WERI-Rb-1 (cell line): ENCODE data around the gene CALCB.

Source experiments
- DNase-seq: peaks from one replicate; pipeline ENCODE4 v3.0.0-alpha.2; 2020
- H3K27ac ChIP-seq: fragments of 250-450 bp; sonication (Bioruptor Pico); 2 replicates; pipeline ENCODE4 v1.5.1; 2020; ENCODE audit warnings: mild to moderate bottlenecking, moderate library complexity
- H3K27me3 ChIP-seq: fragments of 250-450 bp; sonication (Bioruptor Pico); 2 replicates; pipeline ENCODE4 v1.5.1; 2021; ENCODE audit warnings: mild to moderate bottlenecking, low read depth, moderate library complexity; ENCODE audit not compliant: insufficient read depth, severe bottlenecking
- H3K36me3 ChIP-seq: fragments of 250-450 bp; sonication (Bioruptor Pico); 2 replicates; pipeline ENCODE4 v1.5.1; 2020; ENCODE audit warnings: mild to moderate bottlenecking, moderate library complexity
- H3K4me3 ChIP-seq: 2 replicates; pipeline ENCODE4 v1.5.1; 2011; ENCODE audit warnings: low read depth, mild to moderate bottlenecking, control low read depth, low read length
- H3K9me3 ChIP-seq: fragments of 250-450 bp; sonication (Bioruptor Pico); 2 replicates; pipeline ENCODE4 v1.5.1; 2021; ENCODE audit warnings: mild to moderate bottlenecking, moderate library complexity; ENCODE audit not compliant: severe bottlenecking
- CTCF ChIP-seq: IDR thresholded peaks from 2 replicates; pipeline ENCODE4 v1.5.1; 2011; ENCODE audit warnings: low read depth, mild to moderate bottlenecking, control low read depth, inconsistent platforms, low read length

CALCB gene

GRCh38 chr11:15071556-15072255 is 1.7 kb upstream of the CALCB start:
- DNase-seq, result no peak
- no peak overlapping the region for H3K27ac ChIP-seq
- TF ChIP-seq CTCF, result no peak
- no peaks in the 10 kb centered on the region for H3K36me3 ChIP-seq
- no peak overlapping the region for H3K4me3 ChIP-seq
- peaks cover 65% of the 10 kb centered on the region for H3K27me3 ChIP-seq
- H3K9me3 ChIP-seq, result peaks cover 2% of the 10 kb centered on the region

GRCh38 chr11:15072551-15073143 is 746 bp upstream of the CALCB start:
- DNase-seq, result no peak
- no peak overlapping the region for H3K27ac ChIP-seq
- peaks cover 74% of the 10 kb centered on the region for H3K27me3 ChIP-seq
- H3K9me3 ChIP-seq, result peaks cover 2% of the 10 kb centered on the region
- no peak for TF ChIP-seq CTCF
- no peak overlapping the region for H3K4me3 ChIP-seq
- H3K36me3 ChIP-seq, result no peaks in the 10 kb centered on the region

GRCh38 chr11:15074206-15075161 is 1.1 kb downstream of the CALCB start:
- DNase-seq, result peak; percentile 79
- Histone ChIP-seq H3K36me3 (no peaks in the 10 kb centered on the region), H3K4me3 (no peak overlapping the region), H3K27me3 (peaks cover 76% of the 10 kb centered on the region), H3K27ac (no peak overlapping the region), H3K9me3 (no peaks in the 10 kb centered on the region)
- peak; percentile 85 for TF ChIP-seq CTCF

GRCh38 chr11:15075162-15075526 is 1.8 kb downstream of the CALCB start:
- no peak for TF ChIP-seq CTCF
- Histone ChIP-seq H3K27ac (no peak overlapping the region), H3K36me3 (no peaks in the 10 kb centered on the region), H3K4me3 (no peak overlapping the region), H3K27me3 (peaks cover 79% of the 10 kb centered on the region), H3K9me3 (no peaks in the 10 kb centered on the region)
- no peak for DNase-seq

GRCh38 chr11:15091175-15091574 is 17.8 kb downstream of the CALCB start:
- Histone ChIP-seq H3K9me3 (no peaks in the 10 kb centered on the region), H3K4me3 (no peak overlapping the region), H3K27ac (no peak overlapping the region), H3K36me3 (no peaks in the 10 kb centered on the region), H3K27me3 (peaks cover 47% of the 10 kb centered on the region)
- no peak for TF ChIP-seq CTCF
- no peak for DNase-seq
